SW 1271 (cell line): ENCODE data around the gene MLH3.
A peak's percentile ranks its signal among the peaks of the same experiment; 100 is the strongest.

Source experiments
- DNase-seq, 2 experiments: peaks; one replicate each; lab custom pipeline; 2025; lab: John Stamatoyannopoulos, UW

MLH3 gene

GRCh38 chr14:74983343-74983742, 67.9 kb downstream of the MLH3 start:
- DNase-seq: no peak

DNA sequence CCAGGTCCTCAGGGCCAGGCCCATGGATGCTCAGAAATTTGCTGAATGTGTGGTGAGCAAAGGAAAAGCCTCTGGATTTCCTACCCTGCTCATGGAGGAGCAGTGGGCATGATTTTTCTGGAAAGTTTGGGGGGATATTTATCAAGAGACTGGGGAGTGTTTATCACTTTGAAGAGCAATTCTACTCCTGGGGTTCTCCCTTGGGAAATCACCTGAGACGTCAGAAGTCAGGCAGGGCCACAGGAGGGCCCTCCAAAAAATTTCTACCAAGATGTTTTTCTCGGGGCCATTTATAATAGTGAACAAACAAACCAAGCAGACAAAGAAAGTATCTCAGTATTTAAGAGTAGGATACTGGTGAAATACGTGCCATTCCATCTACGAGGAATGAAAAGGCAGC, 68.6 kb downstream of the MLH3 start:
- no peak for DNase-seq

DNA sequence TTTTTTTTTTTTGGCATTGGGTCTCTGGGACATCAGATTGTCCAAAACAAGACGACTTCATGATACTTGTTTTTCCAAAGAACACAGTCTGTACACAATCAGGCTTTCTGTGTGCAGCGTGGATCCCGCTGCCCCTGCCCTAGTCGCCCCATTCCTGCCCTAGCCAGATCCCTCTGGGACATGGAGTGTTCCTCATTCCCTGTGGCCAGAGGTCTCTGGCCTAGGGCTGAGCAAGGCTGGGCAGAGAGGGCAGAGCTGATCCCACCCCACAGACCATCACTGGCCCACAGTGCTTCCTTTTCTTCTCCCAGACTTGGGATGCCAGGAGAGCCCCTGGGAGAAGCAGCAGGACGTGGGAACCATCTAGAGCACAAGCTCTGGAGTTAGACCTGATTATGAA, 69.4 kb downstream of the MLH3 start:
- DNase-seq: no peak

DNA sequence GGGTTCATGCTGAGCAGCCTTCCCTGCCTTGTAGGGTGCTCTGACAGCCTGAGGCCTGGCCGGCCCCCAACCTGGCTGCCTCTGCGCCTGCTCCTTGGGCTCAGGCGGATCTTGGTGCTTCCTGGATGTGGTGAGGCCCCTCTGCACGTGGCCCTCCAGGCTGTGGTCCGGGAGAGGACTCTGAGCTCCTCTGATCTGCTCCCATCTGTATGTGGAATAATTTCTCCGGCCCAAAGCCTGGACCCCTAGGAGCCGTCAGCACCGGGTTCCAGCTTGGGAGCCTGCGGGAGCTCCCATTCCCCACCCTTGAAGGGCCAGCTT, 69.8 kb downstream of the MLH3 start:
- no peak for DNase-seq

DNA sequence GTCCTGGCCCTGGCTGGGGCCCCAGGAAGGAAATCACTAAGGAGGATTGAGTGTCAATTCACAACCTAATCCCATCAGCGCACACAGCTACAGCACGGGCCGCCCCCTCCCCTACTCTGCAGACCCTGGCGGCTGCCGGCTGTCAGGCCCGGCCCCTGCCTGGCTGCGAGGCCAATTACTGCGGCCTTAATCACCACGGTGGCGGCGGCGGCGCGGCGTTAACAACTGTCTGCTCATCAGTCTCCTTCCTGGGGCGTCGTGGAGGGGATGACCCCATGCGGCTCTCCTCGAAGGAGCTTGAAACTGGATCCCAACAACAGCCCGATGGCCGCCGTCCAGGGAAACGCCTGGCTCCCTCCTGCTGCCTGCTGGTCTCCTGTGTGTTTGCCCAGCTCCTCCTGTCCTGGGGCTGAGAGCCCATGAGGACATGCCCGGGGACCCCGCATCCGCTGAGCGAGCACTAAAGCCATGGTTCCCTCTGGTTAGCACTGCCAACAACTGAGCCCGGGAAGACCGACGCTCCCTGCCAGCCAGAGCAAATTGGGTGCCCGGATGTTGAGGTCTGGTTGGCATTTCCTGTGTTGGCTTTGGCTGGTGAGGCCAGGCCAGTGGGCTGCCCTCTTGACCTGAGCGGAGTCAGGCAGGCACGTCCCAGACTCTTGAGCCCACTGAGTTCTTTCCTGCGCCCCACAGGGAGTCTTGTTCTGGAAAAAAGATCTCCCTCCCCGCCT, 70.4 kb downstream of the MLH3 start:
- peak; percentile 36 to 81 for DNase-seq

DNA sequence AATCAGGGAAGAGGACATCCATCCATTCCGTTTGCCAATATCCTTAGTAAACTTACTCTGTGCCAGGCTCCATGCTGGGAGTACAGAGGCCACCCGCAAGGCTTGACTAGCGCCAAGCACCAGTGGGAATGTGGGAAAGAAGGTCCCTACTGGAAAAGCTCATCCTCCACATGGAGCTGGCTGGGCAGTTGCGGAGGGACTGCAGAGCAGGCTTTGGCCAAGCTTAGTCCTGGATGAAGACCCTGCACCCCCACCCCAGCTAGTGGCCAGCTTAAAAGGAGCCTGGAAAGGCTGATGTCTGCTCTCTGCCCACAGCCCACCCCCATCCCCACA, 70.9 kb downstream of the MLH3 start:
- no peak for DNase-seq

DNA sequence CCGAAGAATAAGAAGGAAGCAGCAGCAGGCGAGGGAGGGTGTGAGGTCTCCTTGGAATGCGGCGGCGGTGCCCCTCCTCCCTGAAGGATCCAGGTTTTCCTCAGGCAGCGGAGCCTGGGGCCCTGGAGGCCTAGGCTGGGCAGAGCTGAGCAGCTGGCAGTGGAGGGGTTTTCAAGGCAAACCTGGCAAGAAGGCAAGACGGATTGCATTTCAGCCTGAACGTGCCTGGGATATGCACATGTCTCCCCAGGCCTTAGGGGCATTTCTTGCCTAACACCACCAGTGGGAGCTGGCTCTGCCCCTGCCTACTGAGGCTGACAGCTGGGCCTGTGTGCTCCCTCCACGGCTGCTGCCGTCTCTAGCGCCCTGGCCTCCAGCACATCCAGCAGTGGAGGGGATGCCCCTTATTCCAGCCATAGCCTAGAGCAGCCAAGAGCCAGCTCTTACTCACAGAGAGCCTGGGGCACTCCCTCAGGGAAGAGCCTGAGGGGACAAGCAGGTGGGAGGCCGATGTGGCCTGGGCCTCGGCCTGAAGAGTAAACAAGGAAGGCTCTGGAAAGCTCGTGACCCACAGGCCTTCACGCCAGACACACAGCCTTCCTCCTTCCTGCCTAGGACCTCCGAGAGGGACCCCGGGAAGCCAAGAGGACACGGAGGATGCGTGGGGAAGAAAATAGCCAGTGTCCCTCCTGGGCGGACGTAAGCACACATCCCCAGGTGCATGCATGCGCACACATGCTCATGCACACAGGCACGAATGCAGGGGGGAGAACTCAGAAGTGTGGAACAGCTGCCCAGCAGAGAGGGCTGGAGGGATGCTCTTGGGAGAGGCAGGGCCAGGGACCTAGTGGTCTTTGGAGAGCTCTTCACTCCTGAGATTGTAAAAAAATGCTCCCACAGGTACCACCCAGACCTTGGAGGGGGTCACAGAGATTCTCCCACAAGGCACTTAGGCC, 71.5 kb downstream of the MLH3 start:
- DNase-seq: peak in 1 of 2 experiments; percentile 22

DNA sequence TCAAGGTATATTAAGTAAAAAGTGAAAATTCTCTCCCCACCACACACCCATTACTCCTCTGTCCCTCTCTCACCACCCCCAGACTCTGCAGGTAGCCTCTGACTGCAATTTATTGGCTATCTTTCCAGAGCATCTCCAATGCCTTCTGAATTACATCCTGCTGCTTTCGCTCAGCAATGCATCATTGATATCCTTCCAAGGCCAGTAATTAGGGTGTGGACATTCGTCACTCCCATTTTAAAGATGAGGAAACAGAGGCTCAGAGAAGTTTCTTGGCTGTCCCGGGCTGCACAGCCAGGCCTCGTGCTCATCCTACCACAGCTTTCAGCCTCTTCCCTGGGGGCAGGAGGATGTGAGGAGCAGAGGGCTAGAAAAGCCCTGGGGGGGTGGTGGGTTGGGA, 72.2 kb downstream of the MLH3 start:
- no peak for DNase-seq

DNA sequence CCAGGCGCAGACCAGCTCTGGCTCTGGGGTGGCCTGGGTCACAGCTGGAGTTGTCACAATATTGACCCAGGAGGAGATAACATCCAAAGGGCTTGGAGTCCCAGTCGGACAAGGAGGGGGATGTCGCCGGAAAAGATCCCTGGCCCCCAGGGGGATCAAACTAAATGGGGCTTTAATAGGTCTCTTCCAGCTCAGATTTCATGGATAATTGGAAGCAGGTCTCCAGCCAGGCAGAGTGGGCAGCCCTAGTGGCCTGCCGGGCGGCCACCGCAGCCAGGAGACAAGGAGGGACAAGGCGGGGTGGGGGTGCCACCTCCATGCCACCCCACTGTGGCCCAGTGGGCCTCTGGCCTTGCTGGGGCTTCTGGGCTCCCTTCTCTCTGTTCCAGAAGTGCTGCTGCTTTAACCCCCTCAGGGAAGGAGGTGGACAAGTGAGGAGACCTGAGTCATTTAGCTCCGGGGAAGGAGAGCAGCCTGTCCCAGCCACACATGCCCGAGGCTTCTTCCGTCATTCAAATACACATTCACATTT, 72.8 kb downstream of the MLH3 start:
- DNase-seq: no peak

GRCh38 chr14:74977901-74978385, 73.3 kb downstream of the MLH3 start:
- no peak for DNase-seq

DNA sequence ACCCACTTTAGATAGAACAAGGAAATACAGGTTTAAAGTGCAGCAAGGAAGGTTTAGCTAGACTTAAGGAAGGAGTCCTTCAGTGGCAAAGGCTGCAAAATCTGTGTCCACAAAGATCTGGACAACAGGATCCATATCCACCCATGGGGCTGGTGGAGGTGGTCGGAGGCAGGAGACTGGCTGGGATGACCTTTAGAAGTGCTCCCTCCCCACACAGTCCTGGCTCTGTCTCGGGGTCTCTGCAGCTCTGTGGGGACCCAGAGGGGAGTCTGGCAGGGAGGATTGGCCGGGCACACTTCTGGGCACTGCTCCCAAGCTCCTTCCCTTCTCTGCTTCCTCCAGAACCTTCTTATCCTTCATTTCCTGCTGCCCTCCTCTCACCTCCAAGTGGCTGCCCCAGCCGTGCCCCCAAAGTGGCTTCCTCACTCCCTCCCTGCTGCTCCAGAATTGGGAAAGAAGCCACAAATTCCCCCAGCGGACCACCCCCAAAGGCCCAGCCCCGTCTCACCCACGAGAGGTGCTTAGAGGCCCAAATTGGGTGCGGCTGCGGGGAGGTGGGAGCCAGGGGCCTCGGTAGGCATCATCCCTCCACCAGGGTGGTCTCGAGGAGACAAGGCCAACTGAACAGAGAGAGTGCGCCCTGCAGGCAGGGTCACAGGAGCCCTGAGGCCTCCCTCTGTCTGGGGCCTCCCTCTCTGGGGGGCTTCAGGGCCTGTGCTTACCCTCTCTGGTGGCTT, 73.9 kb downstream of the MLH3 start:
- no peak for DNase-seq

DNA sequence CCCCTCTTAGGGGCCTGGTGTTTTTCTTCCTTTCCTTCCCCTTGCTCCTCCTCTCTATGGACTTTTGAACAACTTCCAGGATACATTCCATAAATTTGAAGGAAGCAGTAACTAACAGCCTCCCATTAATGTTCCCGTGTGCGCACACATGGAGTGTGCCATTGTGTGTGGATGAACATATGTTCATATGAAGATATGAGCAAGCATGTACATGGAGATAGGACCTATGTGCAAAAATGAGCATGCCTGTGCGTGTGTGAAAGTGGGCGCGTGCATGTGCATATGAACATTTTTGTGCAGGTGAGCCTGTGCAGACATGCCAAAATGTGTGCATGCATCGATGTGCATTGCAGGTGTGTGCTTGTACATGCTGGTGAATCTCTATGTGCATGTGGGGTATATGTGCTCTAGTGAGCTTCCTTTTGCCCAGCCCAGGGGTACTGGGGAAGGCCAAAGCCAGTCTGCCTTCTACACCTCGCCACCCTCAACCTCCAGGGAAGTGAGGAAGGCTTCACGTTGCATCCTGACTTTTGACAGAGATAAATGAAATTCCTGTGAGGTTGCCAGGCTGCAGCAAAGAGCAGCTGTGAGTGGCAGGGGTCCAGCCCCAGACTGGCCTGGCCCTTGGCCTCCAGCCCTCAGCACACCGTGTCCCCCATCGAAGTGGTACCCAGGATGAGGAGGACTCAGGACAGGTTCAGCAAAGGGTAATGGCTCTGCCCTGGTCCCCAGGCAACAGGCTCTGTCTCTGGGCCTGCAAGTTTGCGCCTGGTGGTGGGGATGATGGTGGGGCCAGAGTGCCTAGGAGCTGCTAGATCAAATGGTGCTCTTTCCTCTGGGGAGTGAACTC, 74.8 kb downstream of the MLH3 start:
- DNase-seq: no peak

GRCh38 chr14:74975059-74975810, 76.0 kb downstream of the MLH3 start:
- DNase-seq: no peak

GRCh38 chr14:74974364-74975058, 76.8 kb downstream of the MLH3 start:
- no peak for DNase-seq

GRCh38 chr14:74973905-74974363, 77.3 kb downstream of the MLH3 start:
- DNase-seq: no peak

DNA sequence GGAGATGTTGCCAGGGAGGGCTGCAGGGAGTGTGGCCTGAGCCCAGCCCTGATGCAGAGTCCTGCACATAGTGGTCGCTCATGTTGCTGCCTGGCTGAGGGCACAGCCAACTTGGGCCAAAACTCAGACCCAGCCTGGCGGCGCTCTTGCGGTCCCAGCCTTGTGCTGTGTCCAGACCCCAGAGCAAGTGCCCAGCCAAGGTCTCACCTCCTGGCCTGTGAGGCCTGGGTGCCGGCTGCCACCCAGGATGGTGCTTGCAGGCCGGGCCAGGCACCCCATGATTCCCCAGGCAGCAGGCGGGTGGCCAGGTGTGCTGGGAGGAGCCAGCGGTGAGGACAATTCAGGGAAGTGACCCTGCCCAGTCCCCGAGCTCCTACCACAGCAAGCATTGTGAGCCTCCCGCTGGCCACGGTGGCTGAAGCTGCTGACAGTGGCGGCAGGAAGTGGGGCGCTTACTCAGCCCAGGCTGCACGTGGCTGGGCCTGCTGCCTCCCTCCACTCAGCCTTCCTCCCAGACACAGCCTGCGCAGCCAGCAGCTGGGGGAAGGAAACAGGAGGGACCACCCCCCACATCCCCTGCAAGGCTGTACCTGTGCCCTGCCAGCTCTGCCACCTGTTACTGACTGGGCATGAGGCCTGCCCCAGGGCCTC, 78.1 kb downstream of the MLH3 start:
- DNase-seq: no peak

DNA sequence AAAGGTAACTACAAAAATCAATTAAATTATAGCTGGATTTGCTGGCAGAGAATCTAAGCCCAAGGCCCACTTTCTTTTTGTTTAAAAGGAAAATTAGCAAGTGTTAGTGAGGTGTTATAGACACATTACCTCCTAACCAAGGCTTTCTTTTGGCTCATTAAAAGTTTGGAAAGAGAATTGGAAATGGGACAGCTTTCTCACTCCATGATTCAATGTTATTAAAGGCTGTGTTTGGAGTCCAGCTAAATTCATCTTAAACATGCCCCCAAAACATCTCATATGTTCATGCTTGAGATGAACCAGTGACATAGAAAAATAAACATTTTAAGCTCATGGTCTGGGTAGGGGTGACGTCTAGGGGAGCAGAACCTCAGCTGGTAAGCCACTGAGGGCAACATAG, 82.5 kb downstream of the MLH3 start:
- no peak for DNase-seq

DNA sequence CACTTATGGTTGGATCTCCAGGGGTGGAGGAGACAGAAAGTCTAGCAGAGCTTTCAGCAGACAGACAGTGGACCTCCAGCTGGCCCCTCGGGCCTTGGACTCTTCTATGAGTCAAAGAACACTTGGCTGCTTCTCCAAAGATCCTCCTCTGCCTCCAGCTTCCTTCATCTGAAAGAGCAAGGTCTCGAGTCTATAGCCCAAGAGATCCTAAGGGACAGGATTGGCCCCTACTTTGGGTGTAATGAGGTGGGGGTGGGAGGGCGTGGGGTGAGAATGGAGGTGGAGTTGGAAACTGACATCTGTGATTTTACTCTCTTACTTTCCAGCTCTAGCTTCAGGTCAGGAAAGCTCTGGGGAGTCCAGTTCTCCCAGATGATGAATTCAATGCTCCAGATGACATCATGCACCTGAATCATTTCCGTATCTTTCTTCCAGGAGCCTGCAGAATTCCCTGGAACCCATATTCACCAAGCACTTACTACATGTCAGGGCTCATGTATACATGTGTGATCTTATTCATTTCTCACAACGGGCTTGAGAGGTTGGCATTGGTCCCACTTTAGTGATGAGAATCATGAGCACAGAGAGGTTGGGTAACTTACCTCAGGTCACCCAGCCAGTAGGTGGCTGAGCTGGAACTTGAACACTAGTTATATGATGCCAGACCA, 85.6 kb downstream of the MLH3 start:
- DNase-seq: no peak
